ENCODE measurements around the gene DLG2.

DNA sequence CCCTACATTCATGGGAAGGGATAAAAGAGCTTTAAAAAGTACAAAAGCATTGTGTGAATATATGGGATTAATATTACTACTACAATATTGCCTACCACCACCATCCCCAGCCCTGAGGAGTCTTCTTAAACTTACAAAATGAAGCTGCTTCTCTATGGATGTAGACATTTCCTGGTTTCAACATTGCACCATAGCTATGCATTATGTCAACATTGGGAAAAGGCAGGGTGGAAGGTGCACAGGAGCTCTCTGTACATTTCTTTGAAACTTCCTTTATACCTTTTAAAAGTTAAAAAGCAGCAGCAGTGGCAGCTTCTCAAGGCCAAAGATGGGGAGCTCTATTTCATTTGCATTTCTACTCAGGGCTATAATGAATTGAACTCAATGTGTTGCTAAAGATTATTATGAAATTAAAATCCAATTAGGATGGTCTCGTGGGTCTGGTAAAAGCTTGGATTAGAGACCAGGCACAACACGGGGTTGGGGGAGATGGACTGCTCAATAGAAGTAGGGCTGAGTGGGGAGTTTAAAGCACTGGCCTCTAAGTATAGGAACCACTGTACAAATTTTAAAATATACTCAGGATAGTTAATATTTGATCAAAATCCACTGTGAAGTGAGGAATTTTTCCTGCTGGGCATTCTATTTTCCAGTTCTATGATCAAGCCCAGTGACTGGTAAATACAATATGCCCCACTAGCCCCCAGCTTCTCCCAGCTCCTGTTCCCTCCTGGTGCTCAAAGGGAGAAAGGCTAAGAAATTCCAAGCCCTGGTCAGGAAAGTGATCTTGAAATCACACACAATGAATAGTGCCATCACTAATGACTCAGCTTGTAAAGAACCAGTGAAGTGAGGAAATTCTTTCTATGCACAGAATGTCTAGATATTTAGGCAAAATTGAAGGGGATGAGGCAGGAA lies 1978.3 kb downstream of the DLG2 start:
- TF ChIP-seq, protein P1, sequence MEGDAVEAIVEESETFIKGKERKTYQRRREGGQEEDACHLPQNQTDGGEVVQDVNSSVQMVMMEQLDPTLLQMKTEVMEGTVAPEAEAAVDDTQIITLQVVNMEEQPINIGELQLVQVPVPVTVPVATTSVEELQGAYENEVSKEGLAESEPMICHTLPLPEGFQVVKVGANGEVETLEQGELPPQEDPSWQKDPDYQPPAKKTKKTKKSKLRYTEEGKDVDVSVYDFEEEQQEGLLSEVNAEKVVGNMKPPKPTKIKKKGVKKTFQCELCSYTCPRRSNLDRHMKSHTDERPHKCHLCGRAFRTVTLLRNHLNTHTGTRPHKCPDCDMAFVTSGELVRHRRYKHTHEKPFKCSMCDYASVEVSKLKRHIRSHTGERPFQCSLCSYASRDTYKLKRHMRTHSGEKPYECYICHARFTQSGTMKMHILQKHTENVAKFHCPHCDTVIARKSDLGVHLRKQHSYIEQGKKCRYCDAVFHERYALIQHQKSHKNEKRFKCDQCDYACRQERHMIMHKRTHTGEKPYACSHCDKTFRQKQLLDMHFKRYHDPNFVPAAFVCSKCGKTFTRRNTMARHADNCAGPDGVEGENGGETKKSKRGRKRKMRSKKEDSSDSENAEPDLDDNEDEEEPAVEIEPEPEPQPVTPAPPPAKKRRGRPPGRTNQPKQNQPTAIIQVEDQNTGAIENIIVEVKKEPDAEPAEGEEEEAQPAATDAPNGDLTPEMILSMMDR (IDR thresholded peaks at IDR 0.05; ENCODE audit: low read depth, low read length, missing input control) = no peak
- TF ChIP-seq, protein P2, sequence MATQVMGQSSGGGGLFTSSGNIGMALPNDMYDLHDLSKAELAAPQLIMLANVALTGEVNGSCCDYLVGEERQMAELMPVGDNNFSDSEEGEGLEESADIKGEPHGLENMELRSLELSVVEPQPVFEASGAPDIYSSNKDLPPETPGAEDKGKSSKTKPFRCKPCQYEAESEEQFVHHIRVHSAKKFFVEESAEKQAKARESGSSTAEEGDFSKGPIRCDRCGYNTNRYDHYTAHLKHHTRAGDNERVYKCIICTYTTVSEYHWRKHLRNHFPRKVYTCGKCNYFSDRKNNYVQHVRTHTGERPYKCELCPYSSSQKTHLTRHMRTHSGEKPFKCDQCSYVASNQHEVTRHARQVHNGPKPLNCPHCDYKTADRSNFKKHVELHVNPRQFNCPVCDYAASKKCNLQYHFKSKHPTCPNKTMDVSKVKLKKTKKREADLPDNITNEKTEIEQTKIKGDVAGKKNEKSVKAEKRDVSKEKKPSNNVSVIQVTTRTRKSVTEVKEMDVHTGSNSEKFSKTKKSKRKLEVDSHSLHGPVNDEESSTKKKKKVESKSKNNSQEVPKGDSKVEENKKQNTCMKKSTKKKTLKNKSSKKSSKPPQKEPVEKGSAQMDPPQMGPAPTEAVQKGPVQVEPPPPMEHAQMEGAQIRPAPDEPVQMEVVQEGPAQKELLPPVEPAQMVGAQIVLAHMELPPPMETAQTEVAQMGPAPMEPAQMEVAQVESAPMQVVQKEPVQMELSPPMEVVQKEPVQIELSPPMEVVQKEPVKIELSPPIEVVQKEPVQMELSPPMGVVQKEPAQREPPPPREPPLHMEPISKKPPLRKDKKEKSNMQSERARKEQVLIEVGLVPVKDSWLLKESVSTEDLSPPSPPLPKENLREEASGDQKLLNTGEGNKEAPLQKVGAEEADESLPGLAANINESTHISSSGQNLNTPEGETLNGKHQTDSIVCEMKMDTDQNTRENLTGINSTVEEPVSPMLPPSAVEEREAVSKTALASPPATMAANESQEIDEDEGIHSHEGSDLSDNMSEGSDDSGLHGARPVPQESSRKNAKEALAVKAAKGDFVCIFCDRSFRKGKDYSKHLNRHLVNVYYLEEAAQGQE (IDR thresholded peaks at IDR 0.05) = no peak
- TF ChIP-seq, protein P3, sequence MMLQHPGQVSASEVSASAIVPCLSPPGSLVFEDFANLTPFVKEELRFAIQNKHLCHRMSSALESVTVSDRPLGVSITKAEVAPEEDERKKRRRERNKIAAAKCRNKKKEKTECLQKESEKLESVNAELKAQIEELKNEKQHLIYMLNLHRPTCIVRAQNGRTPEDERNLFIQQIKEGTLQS (IDR thresholded peaks at IDR 0.05) = no peak
- TF ChIP-seq TAF1 (conservative IDR thresholded peaks at IDR 0.05) (no peak), SP1 (IDR thresholded peaks at IDR 0.05) (no peak), JUND (IDR thresholded peaks at IDR 0.05) (no peak), FOXA1 (IDR thresholded peaks at IDR 0.05) (no peak)
- TF ChIP-seq, protein P4, sequence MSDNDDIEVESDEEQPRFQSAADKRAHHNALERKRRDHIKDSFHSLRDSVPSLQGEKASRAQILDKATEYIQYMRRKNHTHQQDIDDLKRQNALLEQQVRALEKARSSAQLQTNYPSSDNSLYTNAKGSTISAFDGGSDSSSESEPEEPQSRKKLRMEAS (IDR thresholded peaks at IDR 0.05) = no peak
